GM19372 (cell line): Measurements from ENCODE around the gene CCNL2.
"Not testable (repeated sequence)": the region's sequence is repeated elsewhere in the genome, so short reads cannot be mapped to it uniquely, and the experiment has no call there.

Experiments
- ATAC-seq: cut with Tn5 transposase; IDR thresholded peaks from one replicate; pipeline ENCODE4 v1.9.1; 2021; ENCODE audit warnings: mild to moderate bottlenecking, low read depth, moderate library complexity; ENCODE audit not compliant: unreplicated experiment

The CCNL2 gene

DNA sequence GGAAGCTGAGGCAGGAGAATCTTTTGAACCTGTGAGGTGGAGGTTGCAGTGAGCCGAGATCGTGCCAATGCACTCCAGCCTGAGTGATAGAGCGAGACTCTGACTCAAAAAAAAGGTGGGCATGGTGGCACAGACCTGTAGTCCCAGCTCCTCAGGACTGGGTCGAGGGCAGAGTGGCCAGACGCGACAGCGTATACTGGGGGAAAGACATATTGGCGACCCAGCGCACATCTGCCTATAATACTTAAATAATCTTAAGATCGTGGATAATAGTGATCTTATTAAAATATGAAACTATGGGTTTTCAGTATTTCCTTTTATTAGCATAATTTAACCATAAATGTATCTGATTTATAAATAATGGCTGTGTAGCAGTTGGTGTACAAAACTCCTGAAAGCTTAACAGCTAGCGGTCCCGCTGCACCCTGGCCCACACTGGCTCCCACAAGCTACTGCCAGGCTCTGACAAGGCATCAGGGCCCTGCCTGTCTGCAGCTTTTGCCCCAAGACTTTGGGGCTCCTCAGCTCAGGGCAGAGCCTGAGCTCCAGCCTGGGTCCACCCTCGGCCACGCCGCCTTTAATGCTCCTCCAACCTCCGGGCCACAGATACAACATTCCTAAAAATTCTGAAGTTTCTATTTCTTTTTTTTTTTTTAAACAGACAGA lies 21.5 kb downstream of the CCNL2 start:
- no peak for ATAC-seq

DNA sequence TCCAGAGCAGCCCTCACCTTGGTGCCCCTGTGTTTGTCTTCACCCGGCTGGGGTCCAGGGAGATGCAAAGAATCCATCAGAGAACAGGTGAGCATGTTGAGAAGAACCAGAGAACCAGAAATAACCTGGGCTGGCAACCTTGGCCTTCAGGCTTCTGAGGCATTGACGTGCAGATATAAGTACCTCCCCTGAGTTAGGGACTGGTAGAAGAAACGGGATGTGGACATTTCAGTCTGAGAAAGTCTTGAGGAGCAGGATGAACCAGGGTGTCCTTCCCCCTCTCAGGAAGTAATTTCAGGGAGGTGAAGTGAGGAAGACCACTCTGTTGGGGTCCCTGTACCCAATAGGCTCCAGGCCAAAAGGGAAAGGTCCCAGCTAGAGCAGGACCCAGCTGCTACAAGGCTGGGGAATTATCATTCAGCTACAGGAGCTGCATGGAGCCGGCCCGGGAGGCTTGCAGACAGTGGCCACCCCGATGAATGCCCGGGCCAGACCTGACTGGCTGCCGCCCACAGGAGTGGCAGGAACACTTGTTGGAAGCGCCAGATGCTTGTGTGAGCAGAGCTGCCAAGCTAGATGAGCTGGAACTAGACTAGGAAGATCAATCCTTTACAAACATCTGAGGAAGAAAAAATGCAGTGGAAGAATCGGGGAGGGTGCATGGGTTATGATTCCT lies 22.4 kb downstream of the CCNL2 start:
- no peak for ATAC-seq

DNA sequence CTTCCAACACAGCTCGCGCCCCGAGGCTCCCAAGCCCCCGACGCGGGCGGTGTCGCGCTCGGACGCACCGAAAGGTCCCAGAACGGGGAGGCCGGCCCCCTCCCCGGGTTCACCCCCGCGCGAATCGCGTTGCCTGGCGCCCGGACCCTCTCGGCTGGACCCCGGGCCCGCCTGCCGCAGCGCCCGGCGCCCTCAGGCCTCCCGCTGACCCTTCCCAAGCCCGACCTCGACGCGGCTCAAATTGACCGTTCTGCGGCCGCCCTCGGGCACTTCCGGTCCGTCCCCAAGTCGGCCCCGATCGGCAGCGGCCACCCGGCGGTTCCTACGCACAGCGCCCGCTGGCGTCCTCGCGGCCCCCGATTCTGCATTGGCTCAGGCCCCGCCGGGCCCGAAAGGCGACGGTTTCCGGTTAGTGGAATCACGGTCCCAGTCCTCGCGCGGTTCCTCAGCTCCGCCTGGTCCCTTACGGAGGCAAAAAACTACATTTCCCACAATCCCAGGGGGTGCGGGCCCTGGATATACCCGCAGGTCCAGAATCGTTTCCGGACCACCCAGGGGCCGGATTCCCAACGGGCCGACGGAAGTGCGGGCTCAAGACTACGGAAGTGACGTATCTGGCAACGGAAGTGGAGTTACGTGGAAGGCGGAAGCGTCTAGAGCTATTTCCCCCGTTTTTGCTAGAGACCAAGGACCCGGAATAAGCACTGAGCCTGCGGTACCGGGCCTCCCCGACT lies 24.0 kb downstream of the CCNL2 start, which contains the start of gene AURKAIP1:
Gene AURKAIP1 (minus strand): TSS at position 279 of the 734 bp plus-strand sequence. CDS start 451 bp downstream, outside the sequence.
- ATAC-seq = peak; percentile 88

DNA sequence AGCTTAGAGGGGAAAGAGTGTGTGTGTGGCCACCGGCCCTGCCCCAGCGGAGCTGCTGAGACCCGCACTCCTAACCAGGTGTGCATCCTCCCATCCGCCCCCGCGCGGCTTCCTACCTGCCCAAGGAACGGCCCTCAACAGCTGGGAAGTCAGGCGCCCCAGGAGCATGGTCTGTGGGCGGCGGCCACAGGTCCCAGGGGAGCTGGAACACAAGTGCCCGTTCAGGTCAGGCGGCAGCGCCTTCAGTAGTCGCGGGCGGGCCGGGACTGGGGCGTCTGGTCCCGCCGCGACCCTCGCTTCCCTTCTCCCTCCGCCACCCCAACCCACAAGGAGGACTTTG lies 24.6 kb downstream of the CCNL2 start:
- peak; percentile 6 for ATAC-seq

DNA sequence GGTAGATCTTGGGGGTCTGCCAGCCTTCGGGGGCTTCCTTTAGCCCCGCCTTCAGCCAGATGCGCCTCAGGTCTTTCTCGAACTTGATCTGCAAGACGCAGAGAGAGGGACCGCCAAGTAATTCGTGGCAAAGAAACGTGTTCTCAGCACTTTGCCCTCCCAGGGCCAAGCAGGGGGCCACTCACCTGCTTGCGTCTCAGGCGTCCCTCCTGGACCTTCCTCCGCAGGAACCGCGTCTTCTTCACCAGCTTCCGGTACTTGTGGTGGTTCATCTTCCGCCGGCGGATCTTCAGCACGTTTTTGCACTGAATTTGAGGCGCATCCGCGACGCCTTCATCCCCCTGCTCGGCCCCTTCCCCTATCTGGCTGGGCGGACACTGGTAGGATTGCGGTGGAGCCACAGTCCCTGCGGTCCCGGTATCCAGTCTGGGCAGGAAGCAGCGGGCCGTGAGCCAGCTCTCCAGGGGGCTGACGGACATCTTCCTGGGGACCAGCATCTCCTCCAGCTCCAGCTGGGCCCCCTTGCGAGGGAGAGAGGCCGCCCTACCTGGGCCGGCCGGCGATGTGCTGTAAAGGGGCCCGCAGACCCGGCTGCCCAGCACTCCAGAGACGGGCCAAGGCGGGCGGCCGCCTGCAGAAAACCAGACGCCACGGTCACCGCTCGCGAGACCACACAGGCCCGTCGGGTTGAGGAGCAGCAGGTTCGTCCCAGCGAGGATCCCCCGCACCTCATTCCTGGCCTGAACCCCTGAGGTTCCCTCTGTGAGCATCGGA lies 25.1 kb downstream of the CCNL2 start:
- ATAC-seq = no peak

DNA sequence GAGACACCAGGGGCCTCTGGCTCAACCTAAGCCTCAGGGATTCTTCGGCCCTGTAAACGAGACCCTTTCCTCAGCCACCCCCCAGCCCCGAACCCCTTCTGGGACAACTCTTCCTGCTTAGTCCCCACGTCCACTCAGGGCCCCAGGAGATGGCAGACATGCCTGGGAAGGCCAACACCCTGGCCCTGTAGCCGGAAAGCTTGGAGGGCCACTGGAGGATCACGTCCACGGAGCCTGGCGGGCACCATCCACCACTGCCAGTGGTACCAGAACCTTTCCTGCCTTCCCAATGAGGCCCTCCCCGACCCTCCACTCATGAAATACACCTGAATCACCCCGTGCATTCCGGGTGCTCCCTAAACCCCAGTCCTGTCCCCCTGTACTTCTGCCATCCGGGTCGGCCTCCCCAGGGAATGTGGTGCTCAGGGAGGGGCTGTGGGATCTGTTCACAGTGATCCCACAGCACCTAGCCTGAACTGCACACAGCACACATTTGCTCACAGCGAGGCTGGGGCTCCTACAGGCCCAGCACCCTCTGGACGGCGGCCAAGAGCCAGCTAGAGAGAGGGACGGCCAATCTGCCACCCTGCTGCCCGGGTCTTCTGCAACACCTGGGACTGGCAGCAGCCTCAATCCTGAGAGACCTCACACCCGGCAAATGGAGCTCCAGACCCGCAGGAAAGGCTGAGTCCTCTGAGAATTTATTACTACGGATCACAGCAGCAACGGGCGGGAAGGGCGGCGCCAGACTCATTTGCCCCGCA lies 25.9 kb downstream of the CCNL2 start:
- ATAC-seq = no peak

DNA sequence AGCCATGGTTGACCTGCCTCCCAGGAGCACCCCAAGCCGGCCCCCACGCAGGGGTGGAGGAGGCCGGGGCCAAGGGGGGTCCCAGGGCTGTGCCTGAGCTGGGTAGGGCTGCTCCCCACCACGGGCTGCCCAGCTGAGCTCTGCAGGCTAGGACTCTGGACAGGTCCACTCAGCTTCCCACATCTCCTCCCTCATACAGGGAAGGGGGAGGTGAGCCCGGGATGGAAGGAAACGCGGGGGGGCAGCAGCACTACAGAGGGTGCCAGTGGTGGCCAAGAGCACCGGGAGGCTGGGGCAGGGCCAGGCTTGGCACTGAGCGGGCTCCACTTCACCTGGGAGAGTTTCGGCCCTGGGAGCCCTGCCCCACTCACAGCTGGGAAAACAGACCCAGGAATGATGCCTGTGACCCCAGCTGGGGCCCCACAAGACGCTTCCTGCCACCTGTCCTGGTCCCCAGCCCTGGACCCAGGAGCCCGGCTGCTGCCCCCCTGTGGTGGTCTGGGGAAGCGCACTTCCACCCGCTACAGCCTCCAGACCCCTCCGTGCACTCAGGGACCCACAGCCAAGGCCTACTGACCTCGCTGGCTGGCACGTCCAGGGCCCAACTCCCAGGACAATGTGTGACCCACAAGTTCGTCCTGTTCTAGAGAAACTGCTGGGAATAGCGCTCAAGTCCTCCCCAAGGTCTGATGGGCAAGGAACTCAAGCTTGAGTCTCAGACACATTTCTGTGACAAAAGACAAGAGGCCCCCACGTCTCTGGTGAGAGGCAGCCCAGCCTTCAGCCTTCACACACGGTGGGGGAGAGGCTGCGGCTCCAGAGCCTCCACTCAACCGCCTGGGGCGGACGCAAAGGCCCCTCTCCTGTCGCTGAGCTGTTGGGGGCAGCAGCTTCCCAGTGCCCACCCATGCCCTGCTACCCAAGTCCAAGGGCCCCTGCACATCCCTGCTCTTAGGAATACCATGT lies 27.1 kb downstream of the CCNL2 start:
- ATAC-seq = no peak

DNA sequence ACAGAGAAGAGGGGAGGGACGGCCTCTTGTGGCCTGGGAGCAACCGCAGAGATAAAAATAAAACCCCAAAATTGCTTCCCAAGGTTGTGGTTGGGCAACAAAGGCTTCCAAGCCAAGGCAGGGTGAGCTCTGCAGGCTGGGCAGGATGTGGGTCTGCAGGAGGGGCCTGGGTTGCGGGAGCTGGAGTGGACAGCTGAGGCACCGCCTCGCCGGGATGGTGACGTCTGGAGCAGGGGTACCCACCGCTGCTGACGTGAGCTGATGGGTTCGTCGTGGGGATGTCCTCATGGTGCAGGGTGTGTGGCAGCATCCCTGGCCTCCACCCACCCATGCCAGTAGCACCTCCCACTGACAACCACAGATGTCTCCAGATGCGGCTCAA lies 27.8 kb downstream of the CCNL2 start:
- no peak for ATAC-seq

DNA sequence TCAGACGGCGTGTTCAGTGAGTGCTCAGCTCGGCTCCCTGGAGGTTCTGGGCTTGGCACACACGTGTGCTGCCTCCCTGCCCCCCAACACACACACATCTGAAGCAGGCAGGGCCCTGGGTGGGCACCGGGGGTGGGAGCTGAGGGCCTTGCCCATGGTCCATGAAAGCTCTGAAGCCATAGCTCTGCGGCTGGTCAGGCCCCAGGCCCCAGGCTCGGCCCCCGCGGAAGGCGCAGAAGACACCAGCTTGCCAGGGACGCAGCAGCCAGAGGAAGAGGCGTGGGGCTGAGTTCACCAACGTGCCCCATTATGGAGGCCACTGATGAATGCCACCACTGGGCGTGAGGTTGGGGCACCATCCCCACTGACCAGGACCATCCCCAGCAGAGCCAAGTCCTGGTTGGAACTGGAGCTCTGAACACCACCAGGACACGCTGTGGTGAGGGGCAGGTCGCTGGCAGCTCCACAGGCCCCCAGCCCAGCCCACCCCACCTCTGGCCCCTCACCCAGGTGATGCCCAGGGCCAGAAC lies 28.3 kb downstream of the CCNL2 start:
- no peak for ATAC-seq

DNA sequence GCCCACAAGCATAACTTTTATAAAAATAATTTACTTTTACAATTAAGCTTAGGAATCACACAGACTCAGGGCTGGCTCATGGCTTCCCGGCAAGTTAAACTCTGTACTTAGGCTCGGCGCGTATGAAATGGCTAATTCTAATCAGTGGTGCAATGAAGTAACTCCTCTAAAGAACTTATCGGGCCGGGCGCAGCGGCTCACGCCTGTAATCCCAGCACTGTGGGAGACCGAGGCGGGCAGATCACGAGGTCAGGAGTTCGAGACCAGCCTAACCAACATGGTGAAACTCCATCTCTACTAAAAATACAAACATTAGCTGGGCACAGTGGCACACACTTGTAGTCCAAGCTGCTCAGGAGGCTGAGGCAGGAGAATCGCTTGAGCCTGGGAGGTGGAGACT lies 29.0 kb downstream of the CCNL2 start:
- not testable (repeated sequence) for ATAC-seq

DNA sequence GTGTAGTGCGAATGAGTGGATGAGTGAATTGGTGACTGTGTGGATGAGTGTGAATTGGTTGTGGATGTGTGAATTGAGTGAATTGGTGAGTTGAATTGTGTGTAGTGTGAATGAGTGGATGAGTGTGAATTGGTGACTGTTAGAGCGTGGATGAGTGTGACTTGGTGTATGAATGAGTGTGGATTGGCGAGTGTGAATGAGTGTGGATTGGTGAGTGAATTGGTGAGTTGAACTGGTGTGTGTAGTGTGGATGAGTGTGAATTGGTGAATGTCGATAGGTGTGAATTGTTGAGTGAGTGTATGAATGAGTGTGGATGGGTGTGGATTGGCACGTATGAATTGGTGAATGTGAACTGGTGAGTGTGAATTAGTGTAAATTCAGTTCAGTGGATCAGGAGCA lies 31.8 kb downstream of the CCNL2 start:
- ATAC-seq = no peak

DNA sequence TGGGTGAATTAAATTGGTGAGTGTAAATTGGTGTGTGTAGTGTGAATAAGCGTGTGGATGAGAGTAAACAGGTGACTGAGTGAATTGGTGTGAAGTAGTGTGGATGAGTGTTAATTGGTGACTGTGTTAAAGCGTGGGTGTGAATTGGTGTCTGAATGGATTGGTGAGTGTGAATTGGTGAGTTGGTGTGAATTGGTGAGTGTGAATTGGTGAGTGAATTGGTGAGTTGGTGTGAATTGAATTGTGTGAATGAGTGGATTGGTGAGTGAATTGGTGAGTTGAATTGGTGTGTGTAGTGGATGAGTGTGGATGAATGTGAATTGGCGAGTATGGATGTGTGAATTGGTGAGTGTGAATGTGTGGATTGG lies 32.5 kb downstream of the CCNL2 start:
- no peak for ATAC-seq

DNA sequence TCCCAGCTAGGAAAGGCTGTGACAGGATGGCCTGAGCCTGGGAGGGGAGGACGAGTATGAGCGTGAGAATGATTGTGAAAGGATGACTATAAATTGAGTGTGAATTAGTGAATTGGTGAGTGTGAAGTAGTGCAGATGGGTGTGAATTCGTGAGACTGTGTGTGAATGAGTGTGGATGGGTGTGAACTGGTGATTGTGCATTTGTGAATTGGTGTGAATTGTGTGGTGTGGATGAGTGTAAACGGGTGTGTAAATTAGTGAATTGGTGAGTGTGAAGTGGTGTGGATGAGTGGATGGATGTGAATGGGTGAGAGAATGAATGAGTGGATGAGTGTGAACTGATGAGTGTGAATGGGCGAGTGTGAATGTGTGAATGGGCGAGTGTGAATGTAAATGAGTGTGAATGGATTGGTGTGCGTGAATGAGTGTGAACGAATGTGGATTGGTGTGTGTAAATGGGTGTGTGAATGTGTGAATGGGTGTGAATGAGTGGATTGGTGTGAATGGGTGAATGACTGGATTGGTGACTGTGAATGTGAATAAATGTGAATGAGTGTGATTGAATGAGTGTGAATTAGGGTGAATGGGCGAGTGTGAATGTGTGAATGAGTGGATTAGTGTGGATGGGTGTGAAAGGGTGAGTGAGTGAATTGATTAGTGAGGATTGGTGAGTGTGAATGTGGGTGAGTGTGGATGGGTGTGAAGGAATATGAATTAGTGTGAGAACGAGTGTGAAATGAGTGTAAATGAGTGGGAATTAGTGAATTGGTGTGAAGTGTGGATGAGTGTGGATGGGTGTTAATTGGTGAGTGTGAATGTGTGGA lies 33.0 kb downstream of the CCNL2 start:
- no peak for ATAC-seq

DNA sequence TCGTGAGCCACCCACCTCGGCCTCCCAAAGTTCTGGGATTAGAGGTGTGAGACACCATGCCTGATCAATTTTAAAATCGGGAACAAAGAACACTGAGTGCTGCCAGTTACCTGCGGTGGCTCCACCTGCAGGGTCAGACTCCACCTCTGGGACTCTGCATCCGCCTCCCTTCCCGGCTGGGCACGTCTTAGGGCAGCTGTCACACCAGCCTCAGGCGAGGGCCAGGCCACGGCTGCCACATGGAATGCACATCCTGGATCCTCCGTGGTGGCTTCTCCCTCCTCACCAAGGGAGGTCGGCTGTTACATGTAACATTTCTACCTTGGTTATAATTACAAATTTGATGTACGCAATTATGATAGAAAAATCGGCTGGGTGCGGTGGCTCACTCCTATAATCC lies 34.9 kb downstream of the CCNL2 start:
- no peak for ATAC-seq

DNA sequence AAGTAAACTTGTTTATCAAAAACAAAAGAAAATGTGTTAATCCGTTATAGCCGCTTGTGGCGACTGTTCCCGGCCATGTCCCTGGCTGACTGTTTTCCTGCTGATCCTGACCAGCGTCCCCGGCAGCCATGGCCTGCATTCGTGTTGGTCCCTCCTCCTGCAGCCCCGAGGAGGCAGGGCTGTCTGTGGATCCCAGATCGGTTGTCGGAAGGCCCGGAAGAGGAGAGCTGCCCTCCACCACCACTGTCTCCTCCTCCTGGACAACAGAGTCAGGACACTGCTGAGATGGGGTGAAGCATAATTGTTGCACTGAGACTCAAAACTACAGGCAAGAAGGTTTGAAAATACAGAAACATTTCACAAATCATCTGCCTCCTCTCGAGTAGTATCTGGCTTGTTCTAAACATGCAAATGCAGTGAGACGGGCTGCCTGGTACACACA lies 37.1 kb downstream of the CCNL2 start:
- ATAC-seq = no peak

DNA sequence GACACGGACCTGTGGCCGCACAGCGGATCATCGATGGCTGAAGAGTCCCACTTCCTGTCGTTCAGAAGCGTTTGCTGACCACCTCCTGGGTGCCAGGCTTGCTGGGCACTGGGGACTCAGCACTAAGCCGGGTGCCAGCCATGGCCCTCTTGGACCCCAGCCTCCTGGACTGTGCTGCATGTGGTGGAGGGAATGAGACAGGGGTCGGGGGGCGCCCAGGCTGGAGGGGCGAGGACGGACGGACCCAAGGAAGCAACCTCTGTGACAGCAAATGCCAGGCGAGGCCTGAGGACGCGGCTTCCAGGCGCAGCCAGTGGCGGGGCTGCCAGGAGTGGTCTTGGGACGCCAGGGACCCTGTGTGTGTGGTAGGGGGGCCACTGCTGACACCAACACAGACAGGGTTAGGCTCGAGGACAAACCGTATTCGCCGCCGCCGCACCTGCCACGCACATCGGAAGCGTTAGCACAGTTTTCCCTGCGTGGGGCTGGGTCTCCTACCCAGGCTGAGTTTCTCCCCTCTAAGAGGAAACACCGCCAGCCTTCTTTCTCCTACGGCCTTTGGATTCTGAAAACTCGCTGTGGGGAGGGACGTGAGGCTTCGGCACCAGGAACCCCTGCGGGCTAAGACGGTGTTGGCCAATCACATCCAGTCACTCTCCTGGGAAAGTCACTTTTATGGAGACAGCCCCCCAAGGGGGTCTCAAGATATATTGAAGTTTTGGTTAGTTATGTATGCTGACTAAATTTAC lies 37.7 kb downstream of the CCNL2 start:
- no peak for ATAC-seq

DNA sequence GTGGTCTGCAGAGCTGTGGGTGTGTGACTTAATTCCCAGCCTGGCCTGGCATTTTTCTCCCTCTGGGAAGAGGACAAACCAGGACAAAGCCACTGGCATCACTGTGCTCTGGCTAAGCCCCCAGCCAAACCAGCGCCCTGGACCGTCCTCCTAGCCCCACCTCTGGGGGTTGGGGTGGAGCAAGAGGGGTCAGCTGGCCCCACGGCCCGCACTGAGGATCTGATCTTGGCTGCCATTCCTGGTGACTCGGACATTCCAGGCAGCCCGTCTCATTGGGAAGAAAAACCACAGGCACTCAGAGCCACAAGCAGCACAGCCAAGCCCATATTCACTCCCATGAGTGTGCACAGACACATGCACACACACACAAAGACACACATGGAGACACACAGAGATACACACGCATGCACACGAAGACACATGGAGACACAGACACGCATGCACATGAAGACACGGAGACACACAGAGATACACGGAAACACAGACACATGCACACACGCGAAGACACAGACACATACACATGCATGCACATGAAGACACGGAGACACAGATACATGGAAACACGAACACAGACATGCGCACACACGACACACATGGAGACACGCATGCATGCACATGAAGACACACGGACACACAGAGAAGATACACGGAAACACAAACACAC lies 38.5 kb downstream of the CCNL2 start:
- ATAC-seq = no peak
